HepG2 (cell line): ENCODE measurements around the gene TSPYL6. TPM values are rescaled to one million over a fixed set of nuclear protein-coding genes. Genes with fewer than 3 reads are reported as not detected.

Experiments used
- ATAC-seq: fragments of 200-7000 bp; cut with Tn5 transposase; 3 replicates; pipeline ENCODE4 v1.9.1; 2020; ENCODE audit warnings: mild to moderate bottlenecking, moderate library complexity
- BruUV-seq: library from RNA; stranded (reverse); fragments of 400-500 nt; replicated peaks from 2 replicates; lab custom pipeline; 2021; lab: Mats Ljungman, UMichigan
- CTCF ChIA-PET: fragments of 300-600 bp; formaldehyde crosslinking; extraction: SDS; loops from one replicate; lab custom pipeline; 2021; ENCODE audit warnings: low total read pairs, inconsistent platforms, low intra/inter-chr PET ratio; lab: Yijun Ruan, JAX
- POLR2A ChIA-PET: fragments of 350-600 bp; sonication (Branson Sonifier 250); formaldehyde crosslinking; loops from one replicate; lab custom pipeline; 2020; ENCODE audit warnings: antibody characterized with exemption, inconsistent platforms; lab: Yijun Ruan, JAX
- DNase-seq: peaks from one replicate; pipeline ENCODE4 v3.0.0-alpha.2; 2015; ENCODE audit warnings: low spot score
- FAIRE-seq: peaks from 3 replicates; lab custom pipeline; 2011; peaks lifted over from hg19 to GRCh38; lab: Jason Lieb, UNC
- H2AFZ ChIP-seq: one replicate; pipeline ENCODE4 v1.6.1; 2011; ENCODE audit warnings: low read length, inconsistent platforms
- H3K27ac ChIP-seq: fragments of 300-600 bp; 3 replicates; pipeline ENCODE4 v1.8.0; 2011; ENCODE audit warnings: mixed run types, mild to moderate bottlenecking, mixed read lengths, low read length, inconsistent platforms; ENCODE audit not compliant: insufficient read depth; ENCODE audit errors: extremely low read length
- H3K27me3 ChIP-seq, 2 experiments: fragments of 200-600 bp in 1 of 2; 2 replicates in 1 of 2; 3 replicates in 1 of 2; pipeline versions ENCODE4 v1.6.0 to v1.8.0; 2011; ENCODE audit warnings: low read length in 2 of 2, mild to moderate bottlenecking in 2 of 2, moderate library complexity in 2 of 2, inconsistent platforms in 1 of 2; ENCODE audit not compliant: insufficient read depth in 2 of 2, control insufficient read depth in 1 of 2
- H3K36me3 ChIP-seq, 2 experiments: fragments of 200-600 bp in 1 of 2; replicated peaks in 1 of 2; 2 replicates in 1 of 2; 3 replicates in 1 of 2; pipeline versions ENCODE4 v1.5.1 to v1.8.0; 2011; ENCODE audit warnings: low read length in 2 of 2, inconsistent platforms in 1 of 2; ENCODE audit not compliant: insufficient read depth in 2 of 2, control insufficient read depth in 1 of 2
- H3K4me1 ChIP-seq: 2 replicates; pipeline ENCODE4 v1.5.1; 2012; ENCODE audit warnings: low read length, inconsistent platforms; ENCODE audit not compliant: insufficient read depth
- H3K4me2 ChIP-seq: 2 replicates; pipeline ENCODE4 v1.6.0; 2011; ENCODE audit warnings: low read depth, low read length, inconsistent platforms
- H3K4me3 ChIP-seq, 3 experiments: fragments of 200-600 bp in 1 of 3; sonication (generic), shearing (Covaris generic) in 1 of 3; replicated peaks in 1 of 3; 2 replicates each; pipeline ENCODE4 v1.5.1; 2011 to 2016; ENCODE audit warnings: low read length in 3 of 3, inconsistent platforms in 2 of 3, low read depth in 2 of 3, mild to moderate bottlenecking in 2 of 3, control low read depth in 1 of 3, mixed read lengths in 1 of 3; ENCODE audit not compliant: insufficient read depth in 1 of 3
- H3K79me2 ChIP-seq: one replicate; pipeline ENCODE4 v1.6.1; 2011; ENCODE audit warnings: low read length, inconsistent platforms; ENCODE audit not compliant: insufficient read depth
- H3K9ac ChIP-seq: 2 replicates; pipeline ENCODE4 v1.6.0; 2011; ENCODE audit warnings: mild to moderate bottlenecking, low read depth, low read length, inconsistent platforms; ENCODE audit not compliant: insufficient read depth
- H3K9me3 ChIP-seq: 2 replicates; pipeline ENCODE4 v1.5.1; 2012; ENCODE audit warnings: mild to moderate bottlenecking, low read length
- H4K20me1 ChIP-seq: 2 replicates; pipeline ENCODE4 v1.6.0; 2011; ENCODE audit warnings: inconsistent platforms, mild to moderate bottlenecking, low read length, moderate library complexity; ENCODE audit not compliant: insufficient read depth
- DZIP1 ChIP-seq: sonication (generic); formaldehyde crosslinking; IDR thresholded peaks from 2 replicates; pipeline ENCODE4 v1.5.0; 2020; ENCODE audit warnings: mild to moderate bottlenecking, missing genetic modification reagents
- E2F5 ChIP-seq: sonication (generic); formaldehyde crosslinking; conservative IDR thresholded peaks from 2 replicates; pipeline ENCODE4 v1.4.0; 2020; ENCODE audit warnings: missing genetic modification reagents
- HNF4A ChIP-seq: sonication (generic); formaldehyde crosslinking; IDR thresholded peaks from 2 replicates; pipeline ENCODE4 v1.4.0; 2020; ENCODE audit warnings: missing genetic modification reagents
- NR2F6 ChIP-seq, 2 experiments: IDR thresholded peaks; 2 replicates each; pipeline ENCODE4 v1.6.1; 2016; ENCODE audit warnings: antibody characterized with exemption in 1 of 2, mild to moderate bottlenecking in 1 of 2
- NR3C1 ChIP-seq: sonication (generic); formaldehyde crosslinking; IDR thresholded peaks from 2 replicates; pipeline ENCODE4 v1.4.0; 2020; ENCODE audit warnings: missing genetic modification reagents
- PHF8 ChIP-seq: sonication (generic); formaldehyde crosslinking; IDR thresholded peaks from 2 replicates; pipeline ENCODE4 v1.5.0; 2020; ENCODE audit warnings: missing genetic modification reagents
- SOX13 ChIP-seq, 3 experiments: fragments of 450-650 bp in 1 of 3; sonication (generic) in 1 of 3; formaldehyde crosslinking in 1 of 3; IDR thresholded peaks in 2 of 3; conservative IDR thresholded peaks in 1 of 3; 2 replicates each; pipeline versions ENCODE4 v1.5.0 to v1.6.1; 2016 to 2020; ENCODE audit warnings: antibody characterized with exemption in 1 of 3, mild to moderate bottlenecking in 1 of 3, missing compliant biosample characterization in 1 of 3, missing genetic modification reagents in 1 of 3, moderate library complexity in 1 of 3
- THAP11 ChIP-seq: IDR thresholded peaks from 2 replicates; pipeline ENCODE4 v1.6.1; 2016; ENCODE audit warnings: missing biosample characterization, missing genetic modification reagents
- ZMYM4 ChIP-seq: sonication (generic); formaldehyde crosslinking; IDR thresholded peaks from 2 replicates; pipeline ENCODE4 v1.8.1; 2023; ENCODE audit warnings: mild to moderate bottlenecking, missing genetic modification reagents
- ZNF260 ChIP-seq: sonication (generic); formaldehyde crosslinking; IDR thresholded peaks from 2 replicates; pipeline ENCODE4 v1.4.0; 2020; ENCODE audit warnings: missing genetic modification reagents, low read depth, mild to moderate bottlenecking, borderline replicate concordance
- ZNF326 ChIP-seq: sonication (generic); formaldehyde crosslinking; IDR thresholded peaks from 2 replicates; pipeline ENCODE4 v1.4.0; 2020; ENCODE audit warnings: missing genetic modification reagents, borderline replicate concordance
- ZNF343 ChIP-seq: sonication (generic); formaldehyde crosslinking; IDR thresholded peaks from 2 replicates; pipeline ENCODE4 v1.4.0; 2020; ENCODE audit warnings: mild to moderate bottlenecking, missing genetic modification reagents
- ZNF543 ChIP-seq: sonication (generic); formaldehyde crosslinking; IDR thresholded peaks from 2 replicates; pipeline ENCODE4 v1.4.0; 2020; ENCODE audit warnings: mild to moderate bottlenecking, missing genetic modification reagents
- ZNF720 ChIP-seq: sonication (generic); formaldehyde crosslinking; IDR thresholded peaks from 2 replicates; pipeline ENCODE4 v1.4.0; 2020; ENCODE audit warnings: missing genetic modification reagents
- ZNF878 ChIP-seq: sonication (generic); formaldehyde crosslinking; IDR thresholded peaks from 2 replicates; pipeline ENCODE4 v1.8.1; 2023; ENCODE audit warnings: mild to moderate bottlenecking, missing genetic modification reagents, moderate library complexity
- WGBS: methylation state at CpG from one replicate; pipeline ENCODE4 v1.1.6; 2017; ENCODE audit warnings: low lambda C conversion rate; 5-methylcytosine and 5-hydroxymethylcytosine counted together
- in situ Hi-C: cut with HindIII; loops from 2 replicates; pipeline ENCODE4 v1.10.0; 2017; ENCODE audit warnings: low pct_unique_long_range_greater_than_20kb; ENCODE audit not compliant: extremely low pct_ligation_motif_present
- intact Hi-C: fragments of 100-400 bp; cut with micrococcal nuclease; formaldehyde crosslinking; loops from one replicate; pipeline ENCODE4 v1.10.0; 2022; ENCODE audit not compliant: unreplicated experiment
- polyA plus RNA-seq, 8 experiments: library from polyadenylated mRNA; depleted of rRNA in 3 of 8; stranded (reverse) in 7 of 8; unstranded in 1 of 8; fragments of >200 nt; fragmentation: Illumina TruSeq in 4 of 8; extraction: Trizol in 4 of 8; gene quantifications; 2 replicates each; pipeline versions ENCODE4 v1.2.1 to v1.2.3, GENCODE V29; 2011 to 2016; ENCODE audit warnings: low read depth in 4 of 8, missing spikeins in 1 of 8, mixed read lengths in 1 of 8; ENCODE audit not compliant: insufficient read depth in 1 of 8
- total RNA-seq, 5 experiments: library from RNA; depleted of rRNA; stranded (reverse); fragments of >200 nt; fragmentation: Illumina TruSeq; extraction: Trizol; gene quantifications; 2 replicates each; pipeline ENCODE4 v1.2.3, GENCODE V29; 2016; ENCODE audit warnings: low read depth in 1 of 5

TSPYL6 gene
- total and polyA plus RNA-seq, 2 of the 13 experiments (the other 11 are each of a cell fraction or from before 2014, with no cell fraction given): 0.03 TPM; not detected in 1

- no peaks in the 10 kb centered on the region for H3K9me3 ChIP-seq
- no peak overlapping the region for H3K4me3 ChIP-seq
- FAIRE-seq (no peak), ATAC-seq (no peak), DNase-seq (no peak)
- H2AFZ ChIP-seq: no peak overlapping the region
- H4K20me1 ChIP-seq: no peaks in the 10 kb centered on the region
- TF ChIP-seq HNF4A: peak; percentile 19; the same call in 1 of the 2 replicates
- no peak for TF ChIP-seq ZNF343
- no peaks in the 10 kb centered on the region for H3K36me3 ChIP-seq
- ChIA-PET POLR2A (no interaction called here), CTCF (no interaction called here)
- in situ Hi-C loops (no loop called here), intact Hi-C loops (no loop called here)
- no peak overlapping the region for H3K4me2 ChIP-seq
- 95% methylated on average over 6 of the region's 6 CpGs for WGBS
- H3K27ac ChIP-seq: no peak overlapping the region
- no peaks in the 10 kb centered on the region for H3K79me2 ChIP-seq
- no peaks in the 10 kb centered on the region for H3K27me3 ChIP-seq
- no peak overlapping the region for H3K9ac ChIP-seq
- BruUV-seq: no TSS peak
- H3K4me1 ChIP-seq: peaks cover 8% of the 10 kb centered on the region
These were observed 16.0 kb upstream of the TSPYL6 start for GRCh38 chr2:54271843-54272627.

- in situ Hi-C loops: no loop called here
- 98% methylated on average over 4 of the region's 4 CpGs for WGBS
- Histone ChIP-seq H2AFZ (no peak overlapping the region), H3K4me2 (no peak overlapping the region), H3K27me3 (no peaks in the 10 kb centered on the region), H4K20me1 (no peaks in the 10 kb centered on the region), H3K79me2 (no peaks in the 10 kb centered on the region), H3K4me3 (no peak overlapping the region), H3K27ac (no peak overlapping the region), H3K9ac (no peak overlapping the region), H3K9me3 (no peaks in the 10 kb centered on the region), H3K4me1 (peaks cover 8% of the 10 kb centered on the region), H3K36me3 (no peaks in the 10 kb centered on the region)
- FAIRE-seq (peak; percentile 36), ATAC-seq (no peak), DNase-seq (no peak)
- ChIA-PET CTCF (no interaction called here), POLR2A (no interaction called here)
- intact Hi-C loops: no loop called here
- no TSS peak for BruUV-seq
- no peak for TF ChIP-seq ZNF720 (CRISPR knock-in tag)
- no peak for TF ChIP-seq ZNF260 (CRISPR knock-in tag)
- no peak for TF ChIP-seq NR2F6 (IDR thresholded peaks at IDR 0.05)
- TF ChIP-seq NR2F6 (CRISPR knock-in tag; IDR thresholded peaks at IDR 0.05): no peak
- no peak for TF ChIP-seq ZNF326 (CRISPR knock-in tag)
- TF ChIP-seq ZMYM4: no peak
- TF ChIP-seq SOX13 (IDR thresholded peaks at IDR 0.05): no peak
- no peak for TF ChIP-seq SOX13 (CRISPR knock-in tag; conservative IDR thresholded peaks at IDR 0.05 in 1 of 2, IDR thresholded peaks at IDR 0.05 in 1 of 2)
- no peak for TF ChIP-seq PHF8 (CRISPR knock-in tag)
- TF ChIP-seq ZNF543 (CRISPR knock-in tag): no peak
- no peak for TF ChIP-seq E2F5
- no peak for TF ChIP-seq DZIP1 (CRISPR knock-in tag)
- TF ChIP-seq NR3C1 (CRISPR knock-in tag): no peak
- no peak for TF ChIP-seq THAP11 (CRISPR knock-in tag)
- TF ChIP-seq ZNF878: no peak
These were observed 15.2 kb upstream of the TSPYL6 start for GRCh38 chr2:54271189-54271588.
